Stimulated activated CD8-positive, alpha-beta memory T cell treated with anti-CD3 and anti-CD28 coated beads, Interleukin-12 subunit alpha, Interleukin-12 subunit beta, amount 100 ng/mL, for 24 hours (primary cell): Measurements from ENCODE around the gene EML3.
"Not testable (repeated sequence)": the region's sequence is repeated elsewhere in the genome, so short reads cannot be mapped to it uniquely, and the experiment has no call there.

Experiments
- DNase-seq: peaks from one replicate; pipeline ENCODE4 v3.0.0-alpha.2; 2020; ENCODE audit errors: extremely low read depth

The EML3 gene, protein sequence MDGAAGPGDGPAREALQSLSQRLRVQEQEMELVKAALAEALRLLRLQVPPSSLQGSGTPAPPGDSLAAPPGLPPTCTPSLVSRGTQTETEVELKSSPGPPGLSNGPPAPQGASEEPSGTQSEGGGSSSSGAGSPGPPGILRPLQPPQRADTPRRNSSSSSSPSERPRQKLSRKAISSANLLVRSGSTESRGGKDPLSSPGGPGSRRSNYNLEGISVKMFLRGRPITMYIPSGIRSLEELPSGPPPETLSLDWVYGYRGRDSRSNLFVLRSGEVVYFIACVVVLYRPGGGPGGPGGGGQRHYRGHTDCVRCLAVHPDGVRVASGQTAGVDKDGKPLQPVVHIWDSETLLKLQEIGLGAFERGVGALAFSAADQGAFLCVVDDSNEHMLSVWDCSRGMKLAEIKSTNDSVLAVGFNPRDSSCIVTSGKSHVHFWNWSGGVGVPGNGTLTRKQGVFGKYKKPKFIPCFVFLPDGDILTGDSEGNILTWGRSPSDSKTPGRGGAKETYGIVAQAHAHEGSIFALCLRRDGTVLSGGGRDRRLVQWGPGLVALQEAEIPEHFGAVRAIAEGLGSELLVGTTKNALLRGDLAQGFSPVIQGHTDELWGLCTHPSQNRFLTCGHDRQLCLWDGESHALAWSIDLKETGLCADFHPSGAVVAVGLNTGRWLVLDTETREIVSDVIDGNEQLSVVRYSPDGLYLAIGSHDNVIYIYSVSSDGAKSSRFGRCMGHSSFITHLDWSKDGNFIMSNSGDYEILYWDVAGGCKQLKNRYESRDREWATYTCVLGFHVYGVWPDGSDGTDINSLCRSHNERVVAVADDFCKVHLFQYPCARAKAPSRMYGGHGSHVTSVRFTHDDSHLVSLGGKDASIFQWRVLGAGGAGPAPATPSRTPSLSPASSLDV

DNA sequence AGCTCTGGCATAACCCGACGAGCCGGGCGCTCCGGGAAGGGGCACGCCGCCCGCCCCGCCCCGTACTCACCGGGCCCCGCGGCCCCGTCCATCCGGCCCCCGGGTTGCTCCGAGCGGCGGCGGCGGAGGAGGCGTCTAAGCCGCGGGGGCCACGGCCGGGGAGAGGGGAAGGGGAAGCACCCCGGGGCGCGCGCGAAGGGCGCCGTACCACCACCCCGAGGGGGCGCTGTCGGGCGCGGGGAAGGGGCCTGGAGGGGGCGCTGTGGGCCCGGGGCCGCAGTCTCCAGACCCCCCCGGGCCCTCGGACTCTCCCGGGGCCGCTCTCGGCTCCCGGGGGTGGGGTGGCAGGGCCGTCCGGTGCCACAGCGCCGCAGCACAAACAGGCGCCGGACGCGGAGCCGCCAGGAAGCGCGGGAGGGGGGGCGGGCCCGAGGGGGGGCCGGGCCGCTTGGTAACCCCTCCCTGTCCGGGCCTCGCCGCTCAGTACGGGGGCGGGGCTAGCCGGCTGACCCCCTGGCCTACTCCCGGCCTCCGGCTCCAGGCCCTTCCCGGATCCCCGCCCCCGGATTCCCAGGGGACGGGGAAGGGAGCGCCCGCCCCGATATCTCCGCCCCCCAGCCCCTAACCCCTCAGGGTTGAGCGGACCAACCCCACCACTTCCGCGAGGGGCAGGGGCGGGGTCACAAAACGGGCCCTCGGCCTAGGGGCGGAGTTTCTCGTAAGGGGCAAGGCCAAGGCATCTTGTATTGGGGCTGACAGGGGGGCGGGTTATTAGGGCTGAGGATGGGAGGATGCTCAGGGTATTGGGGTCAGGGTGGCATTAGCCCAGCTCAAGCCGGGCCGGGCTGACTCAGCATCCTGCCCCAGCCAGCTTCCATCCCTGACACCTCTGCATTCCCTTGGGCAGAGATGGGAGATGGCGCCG is at the start of gene EML3, which contains the start of gene ROM1:
Gene EML3 (minus strand): TSS at position 410 of the 925 bp plus-strand sequence. CDS start 318 bp downstream, at position 92.
Gene ROM1 (plus strand): TSS at position 892 of the 925 bp plus-strand sequence. CDS start 25 bp downstream, at position 917.
- peak; percentile 65 for DNase-seq

GRCh38 chr11:62656796-62657429 is 44.3 kb upstream of the EML3 start:
- no peak for DNase-seq

- no peak for DNase-seq
Observed at GRCh38 chr11:62654297-62654696, 41.7 kb upstream of the EML3 start.

DNA sequence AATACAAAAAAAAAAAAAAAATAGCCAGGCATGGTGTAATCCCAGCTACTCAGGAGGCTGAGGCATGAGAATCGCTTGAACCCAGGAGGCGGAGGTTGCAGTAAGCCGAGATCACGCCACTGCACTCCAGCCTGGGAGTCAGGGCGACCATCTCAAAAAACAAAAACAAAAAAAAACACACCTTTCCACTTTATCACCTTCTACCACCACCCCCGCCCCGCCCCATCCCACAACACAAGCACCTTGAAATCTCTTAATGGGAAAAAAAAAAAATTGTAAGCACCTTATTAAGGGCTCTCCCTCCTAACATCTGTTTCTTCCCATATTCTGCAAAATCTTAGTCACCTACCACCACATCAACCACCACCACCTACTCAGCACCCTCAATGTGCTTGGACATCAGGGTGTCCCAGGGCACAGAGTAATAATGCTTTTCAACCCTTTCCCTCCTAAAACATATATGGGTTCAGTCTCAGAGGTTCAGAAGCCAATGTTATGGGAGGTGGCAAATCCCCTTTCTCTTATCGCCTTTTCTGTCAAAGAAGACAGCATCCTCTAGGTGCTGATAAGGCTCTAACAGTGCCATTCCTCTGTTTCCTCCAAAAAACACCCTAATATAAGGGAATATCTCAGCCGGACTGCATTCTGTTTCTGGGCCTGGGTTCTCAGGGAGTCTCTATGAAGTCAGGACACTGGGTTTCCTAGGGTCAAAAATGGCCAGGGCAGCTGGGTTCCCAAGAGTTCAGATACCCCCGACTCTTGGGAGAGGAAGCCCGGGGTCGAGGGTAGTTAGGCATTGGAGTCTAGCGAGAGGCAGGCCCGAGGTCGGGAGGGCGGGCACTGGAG is 39.8 kb upstream of the EML3 start:
- no peak for DNase-seq

- DNase-seq, result not testable (repeated sequence)
Observed at GRCh38 chr11:62650283-62650682, 37.7 kb upstream of the EML3 start.

DNA sequence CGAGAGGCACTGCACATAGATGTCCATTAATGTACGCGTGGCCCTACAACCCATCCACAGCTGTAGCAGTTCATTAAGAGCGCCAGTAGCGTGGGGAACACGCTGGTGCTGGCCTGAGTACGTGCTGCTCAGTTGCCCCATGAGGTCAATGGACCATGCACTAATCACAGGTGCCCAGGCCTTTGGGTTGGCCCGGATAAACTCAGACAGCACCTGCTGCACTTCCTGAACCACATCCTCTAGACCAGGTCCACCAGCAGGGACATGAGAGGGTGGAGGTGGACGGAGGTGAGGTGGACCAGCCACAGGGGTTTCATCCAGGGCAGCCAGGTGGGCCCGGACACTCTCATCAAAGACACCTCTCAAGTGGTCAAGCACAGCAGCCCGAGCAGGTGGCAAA is 36.9 kb upstream of the EML3 start:
- no peak for DNase-seq

GRCh38 chr11:62648967-62649364 is 36.4 kb upstream of the EML3 start:
- no peak for DNase-seq

DNA sequence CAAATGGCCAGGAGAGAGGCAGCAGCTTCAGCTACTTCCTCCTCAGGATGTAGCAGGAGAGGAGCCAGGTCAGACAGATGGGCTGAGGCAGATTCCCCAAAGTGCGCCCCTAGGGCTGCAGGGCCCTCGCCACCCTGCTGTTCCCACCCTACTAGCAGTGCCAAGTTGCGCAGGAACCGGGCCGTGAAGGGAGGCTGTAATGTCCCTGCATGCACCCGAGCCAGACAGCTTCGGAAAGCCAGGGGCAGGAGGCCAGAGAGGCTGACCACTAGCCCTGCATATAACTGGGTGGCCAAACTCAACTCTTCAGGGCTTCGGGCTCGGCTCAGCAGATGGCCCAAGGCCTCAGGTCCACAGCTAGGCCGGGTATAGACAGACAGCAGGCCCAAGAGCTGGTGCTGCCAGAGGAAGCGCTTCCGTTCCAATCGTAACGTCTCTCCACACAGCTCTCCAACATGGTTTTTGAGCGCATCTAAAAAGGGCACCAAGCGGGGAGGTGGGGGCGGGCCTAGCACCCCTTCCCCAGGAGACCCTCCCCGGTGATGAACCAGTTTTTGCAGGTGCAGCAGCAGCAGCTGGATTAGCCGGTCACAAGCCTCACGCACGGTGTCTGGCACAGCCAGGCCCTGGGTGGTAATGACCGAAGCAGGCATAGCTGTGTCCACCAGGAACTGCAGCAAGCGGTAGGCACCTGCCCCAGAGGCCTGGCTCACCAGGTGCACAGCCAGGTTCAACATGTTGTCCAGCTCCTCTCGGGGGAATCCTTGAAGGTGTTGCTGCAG is 35.8 kb upstream of the EML3 start:
- DNase-seq, result no peak

- DNase-seq, result no peak
Observed at GRCh38 chr11:62647609-62648005, 35.0 kb upstream of the EML3 start.

DNA sequence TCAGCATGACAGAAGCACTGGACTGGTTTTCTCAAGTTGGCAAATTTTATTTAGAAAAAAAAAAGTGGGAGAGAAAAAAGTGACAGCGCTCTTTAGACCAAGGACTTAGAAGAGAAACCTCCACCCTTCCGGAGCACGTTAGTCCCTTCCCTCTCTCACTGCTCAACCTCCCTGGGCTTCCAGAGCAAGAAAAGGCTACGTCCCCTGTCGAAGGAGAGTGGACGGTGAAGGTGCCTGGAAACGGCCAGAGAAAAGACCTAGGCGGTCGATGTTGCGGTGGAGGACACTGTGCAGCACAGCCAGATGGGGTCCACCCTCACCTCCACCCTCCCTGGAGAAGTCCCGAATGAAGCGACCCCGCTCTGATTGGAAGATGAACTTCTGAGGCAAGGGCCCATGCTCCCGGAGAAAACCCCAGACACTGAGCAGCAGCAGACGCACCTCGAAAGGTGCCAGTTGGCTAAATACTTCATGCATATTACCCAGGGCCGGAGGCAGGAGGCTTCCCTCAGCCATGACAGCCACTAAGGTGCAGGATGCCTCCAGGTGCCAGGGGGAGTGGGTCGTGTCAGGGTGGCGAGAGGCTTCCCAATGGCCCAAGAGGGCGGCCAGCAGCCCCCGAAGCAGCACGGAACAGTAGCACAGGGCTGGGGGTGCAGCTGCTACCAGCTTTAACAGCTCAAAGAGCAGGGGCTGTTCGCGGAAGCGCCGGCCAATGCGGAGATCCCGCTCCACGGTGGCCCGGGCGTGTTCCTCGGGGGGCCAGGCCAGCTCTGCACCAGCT is 34.4 kb upstream of the EML3 start:
- no peak for DNase-seq

DNA sequence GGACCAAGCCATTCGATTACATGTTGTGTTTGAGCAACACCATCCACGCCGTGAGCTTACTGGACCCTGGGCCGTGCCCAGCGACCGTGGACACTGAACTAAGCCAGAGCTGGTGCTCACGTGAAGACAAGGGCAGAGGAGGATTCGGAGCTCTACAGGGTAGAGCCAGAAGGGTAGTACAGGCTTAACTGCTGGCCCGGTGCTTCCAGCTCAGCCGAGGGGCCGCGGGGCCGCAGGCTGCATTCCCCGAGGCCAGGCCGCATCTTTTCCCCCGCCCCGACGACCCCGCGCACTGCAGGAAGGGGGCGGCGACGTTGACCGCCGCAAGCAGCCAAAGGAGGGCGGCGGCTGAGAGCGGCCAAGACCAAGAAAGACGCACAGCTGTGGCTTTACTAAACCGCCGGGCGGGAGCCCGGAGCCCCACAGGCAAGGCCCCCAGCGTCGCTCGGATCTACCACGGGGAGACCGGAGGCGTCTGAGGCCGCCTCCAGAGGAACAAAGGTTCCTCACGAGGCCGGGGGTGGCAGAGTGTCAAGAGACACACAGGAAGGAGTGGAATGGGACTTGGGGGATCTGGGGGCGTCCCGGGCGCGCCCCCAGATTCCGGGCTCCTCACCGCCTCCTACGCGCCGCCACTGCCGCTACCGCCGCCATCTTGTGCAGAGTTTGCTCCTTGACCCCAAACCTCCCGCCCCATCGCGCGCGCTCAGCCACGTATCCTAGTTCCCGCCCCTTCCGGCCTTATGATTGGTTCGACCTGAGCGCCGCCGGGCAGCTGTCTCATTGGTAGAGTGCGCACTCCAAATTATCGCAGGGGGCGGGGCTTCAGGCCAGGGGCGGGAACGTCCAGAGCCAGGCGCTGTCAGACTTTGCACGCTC is 33.6 kb upstream of the EML3 start, which contains the start of gene GANAB:
Gene GANAB (minus strand): TSS at position 668 of the 879 bp plus-strand sequence. CDS start 14 bp downstream, at position 654.
- peak; percentile 99 for DNase-seq

GRCh38 chr11:62645671-62645945 is 33.0 kb upstream of the EML3 start:
- DNase-seq, result no peak

DNA sequence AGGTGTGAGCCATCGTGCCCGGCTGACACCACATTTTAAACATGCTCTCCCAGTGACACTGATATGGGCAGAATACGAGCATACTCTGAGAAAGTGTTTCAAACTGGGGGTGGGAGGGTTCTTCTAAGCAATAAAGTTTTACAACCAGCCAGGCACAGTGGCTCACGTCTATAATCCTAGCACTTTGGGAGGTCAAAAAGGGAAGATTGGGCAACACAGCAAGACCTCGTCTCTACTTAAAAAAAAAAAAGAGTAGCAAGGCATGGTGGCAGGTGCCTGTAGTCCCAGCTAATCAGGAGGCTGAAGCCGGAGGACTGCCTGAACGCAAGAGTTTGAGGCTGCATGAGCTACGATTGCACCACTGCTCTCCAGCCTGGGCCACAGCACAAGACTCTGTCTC is 31.6 kb upstream of the EML3 start:
- DNase-seq, result no peak

- no peak for DNase-seq
Observed at GRCh38 chr11:62632492-62632891, 19.9 kb upstream of the EML3 start.

DNA sequence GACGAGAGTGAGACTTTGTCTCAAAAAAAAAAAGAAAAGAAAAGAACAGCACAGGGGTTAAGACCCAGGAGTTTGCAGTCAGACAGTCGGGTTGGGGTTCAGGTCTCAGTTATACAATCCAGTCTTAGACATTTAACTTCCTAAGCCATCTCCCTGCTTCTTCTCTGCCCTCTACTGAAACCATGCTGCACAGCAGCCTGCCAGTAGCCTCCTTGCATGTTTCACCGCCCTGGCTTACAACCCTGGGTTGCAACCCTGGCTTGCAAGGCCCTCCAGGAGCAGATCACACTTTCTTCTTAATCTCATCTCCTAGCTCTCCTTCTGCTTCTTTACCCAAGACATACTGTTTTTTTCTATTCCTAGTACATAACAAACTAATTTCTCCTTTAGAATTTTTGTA is 15.1 kb upstream of the EML3 start:
- DNase-seq, result no peak

- DNase-seq, result no peak
Observed at GRCh38 chr11:62622476-62623089, 10.0 kb upstream of the EML3 start.
